Glutamatergic neuron (in vitro differentiated cells): ENCODE measurements around the gene TBP. TPM values are rescaled to one million over a fixed set of nuclear protein-coding genes. Genes with fewer than 3 reads are reported as not detected.
A peak's percentile ranks its signal among the peaks of the same experiment; 100 is the strongest.

ENCODE experiments used
- DNase-seq: peaks from one replicate; pipeline ENCODE4 v3.0.0; 2022
- H3K27ac Mint-ChIP-seq: one replicate; pipeline ENCODE4 v1.8.0; 2020; ENCODE audit warnings: mild to moderate bottlenecking, mixed read lengths, inconsistent platforms; ENCODE audit not compliant: unreplicated experiment
- H3K27me3 Mint-ChIP-seq: one replicate; pipeline ENCODE4 v1.8.0; 2020; ENCODE audit warnings: mild to moderate bottlenecking, moderate library complexity, mixed read lengths, inconsistent platforms; ENCODE audit not compliant: unreplicated experiment
- H3K36me3 Mint-ChIP-seq: one replicate; pipeline ENCODE4 v1.8.0; 2020; ENCODE audit warnings: mild to moderate bottlenecking, mixed read lengths, inconsistent platforms; ENCODE audit not compliant: unreplicated experiment
- H3K4me1 Mint-ChIP-seq: one replicate; pipeline ENCODE4 v1.8.0; 2020; ENCODE audit warnings: mild to moderate bottlenecking, low read depth, mixed read lengths, inconsistent platforms; ENCODE audit not compliant: unreplicated experiment
- H3K4me3 Mint-ChIP-seq: one replicate; pipeline ENCODE4 v1.8.0; 2020; ENCODE audit warnings: mild to moderate bottlenecking, mixed read lengths, inconsistent platforms; ENCODE audit not compliant: unreplicated experiment
- H3K9me3 Mint-ChIP-seq: one replicate; pipeline ENCODE4 v1.8.0; 2020; ENCODE audit warnings: mild to moderate bottlenecking, moderate library complexity, mixed read lengths, inconsistent platforms; ENCODE audit not compliant: unreplicated experiment
- CTCF ChIP-seq: fragments of 200-600 bp; sonication (generic); IDR thresholded peaks from one replicate; pipeline ENCODE4 v1.5.0; 2021; ENCODE audit not compliant: partially characterized antibody, unreplicated experiment
- total RNA-seq: library from RNA; stranded (reverse); fragmentation: NEBNext Ultra II Directional; extraction: Animal tissue kit (Norgen Biotek cat#: 25700); gene quantifications from one replicate; pipeline ENCODE4 v1.2.1, GENCODE V29; 2021; ENCODE audit not compliant: unreplicated experiment

TBP gene
- total RNA-seq, 1 donor from 2014 or later: 19.9 TPM

GRCh38 chr6:170529839-170530469 lies 24.2 kb upstream of the TBP start:
- Mint-ChIP-seq H3K9me3 (no peaks in the 10 kb centered on the region), H3K36me3 (peaks cover 5% of the 10 kb centered on the region), H3K4me3 (no peak overlapping the region), H3K27me3 (peaks cover 1% of the 10 kb centered on the region), H3K27ac (no peak overlapping the region), H3K4me1 (no peaks in the 10 kb centered on the region)
- DNase-seq: peak; percentile 86
- TF ChIP-seq CTCF: peak; percentile 71

- Mint-ChIP-seq H3K9me3 (no peaks in the 10 kb centered on the region), H3K4me3 (no peak overlapping the region), H3K36me3 (peaks cover 5% of the 10 kb centered on the region), H3K4me1 (no peaks in the 10 kb centered on the region), H3K27me3 (peaks cover 1% of the 10 kb centered on the region), H3K27ac (no peak overlapping the region)
- no peak for DNase-seq
- TF ChIP-seq CTCF: no peak
Observed at GRCh38 chr6:170532867-170533488, 21.2 kb upstream of the TBP start.

GRCh38 chr6:170533792-170534191 lies 20.4 kb upstream of the TBP start:
- H3K9me3 Mint-ChIP-seq: no peaks in the 10 kb centered on the region
- H3K4me3 Mint-ChIP-seq: no peak overlapping the region
- H3K27me3 Mint-ChIP-seq: peaks cover 1% of the 10 kb centered on the region
- H3K4me1 Mint-ChIP-seq: no peaks in the 10 kb centered on the region
- no peak for DNase-seq
- no peak overlapping the region for H3K27ac Mint-ChIP-seq
- TF ChIP-seq CTCF: no peak
- no peaks in the 10 kb centered on the region for H3K36me3 Mint-ChIP-seq

GRCh38 chr6:170535004-170535403 lies 19.2 kb upstream of the TBP start:
- H3K27ac Mint-ChIP-seq: no peak overlapping the region
- no peak overlapping the region for H3K4me3 Mint-ChIP-seq
- no peaks in the 10 kb centered on the region for H3K9me3 Mint-ChIP-seq
- H3K27me3 Mint-ChIP-seq: peaks cover 1% of the 10 kb centered on the region
- no peaks in the 10 kb centered on the region for H3K4me1 Mint-ChIP-seq
- DNase-seq: no peak
- TF ChIP-seq CTCF: no peak
- no peaks in the 10 kb centered on the region for H3K36me3 Mint-ChIP-seq

- TF ChIP-seq CTCF: no peak
- H3K27ac Mint-ChIP-seq: no peak overlapping the region
- H3K36me3 Mint-ChIP-seq: no peaks in the 10 kb centered on the region
- no peak for DNase-seq
- no peaks in the 10 kb centered on the region for H3K4me1 Mint-ChIP-seq
- H3K4me3 Mint-ChIP-seq: no peak overlapping the region
- no peaks in the 10 kb centered on the region for H3K9me3 Mint-ChIP-seq
- peaks cover 2% of the 10 kb centered on the region for H3K27me3 Mint-ChIP-seq
Observed at GRCh38 chr6:170536671-170537070, 17.5 kb upstream of the TBP start.
